RWPE2 (cell line): ENCODE data around the gene ITIH6.

Source experiments
- ATAC-seq: fragments of 200-7000 bp; cut with Tn5 transposase; 3 replicates; pipeline ENCODE4 v1.9.1; 2021; ENCODE audit warnings: low read depth
- DNase-seq: peaks from one replicate; pipeline ENCODE4 v3.0.0-alpha.2; 2020; ENCODE audit warnings: low spot score
- H3K27ac ChIP-seq: fragments of 450-650 bp; 2 replicates; pipeline ENCODE4 v1.5.1; 2017; ENCODE audit warnings: mild to moderate bottlenecking; ENCODE audit not compliant: poor library complexity, severe bottlenecking
- H3K27me3 ChIP-seq: fragments of 250-450 bp; sonication (Bioruptor Pico); 2 replicates; pipeline ENCODE4 v1.5.1; 2021; ENCODE audit warnings: mild to moderate bottlenecking, moderate library complexity; ENCODE audit not compliant: insufficient read depth, poor library complexity, severe bottlenecking
- H3K36me3 ChIP-seq: fragments of 250-450 bp; sonication (Bioruptor Pico); 2 replicates; pipeline ENCODE4 v1.5.1; 2020; ENCODE audit warnings: low read depth, mild to moderate bottlenecking, moderate library complexity
- H3K4me1 ChIP-seq: fragments of 250-450 bp; sonication (Bioruptor Pico); 2 replicates; pipeline ENCODE4 v1.5.1; 2021; ENCODE audit warnings: mild to moderate bottlenecking, moderate library complexity; ENCODE audit not compliant: insufficient read depth, poor library complexity, severe bottlenecking
- H3K4me3 ChIP-seq: fragments of 250-450 bp; sonication (Bioruptor Pico); 2 replicates; pipeline ENCODE4 v1.5.1; 2021; ENCODE audit warnings: mild to moderate bottlenecking, moderate library complexity; ENCODE audit not compliant: severe bottlenecking
- H3K9me3 ChIP-seq: fragments of 250-450 bp; sonication (Bioruptor Pico); 2 replicates; pipeline ENCODE4 v1.5.1; 2021; ENCODE audit warnings: mild to moderate bottlenecking, moderate library complexity; ENCODE audit not compliant: severe bottlenecking
- CTCF ChIP-seq: fragments of 450-650 bp; IDR thresholded peaks from one replicate; pipeline ENCODE4 v1.5.1; 2017; ENCODE audit warnings: mild to moderate bottlenecking, moderate library complexity; ENCODE audit not compliant: poor library complexity, severe bottlenecking

Gene ITIH6

GRCh38 chrX:54820737-54821136 lies 22.7 kb upstream of the ITIH6 start:
- H3K36me3 ChIP-seq: no peaks in the 10 kb centered on the region

GRCh38 chrX:54819201-54819600 lies 21.1 kb upstream of the ITIH6 start:
- no peak for DNase-seq
- Histone ChIP-seq H3K9me3 (no peaks in the 10 kb centered on the region), H3K4me3 (no peak overlapping the region), H3K36me3 (no peaks in the 10 kb centered on the region), H3K27me3 (no peaks in the 10 kb centered on the region), H3K27ac (no peak overlapping the region), H3K4me1 (no peaks in the 10 kb centered on the region)
- ATAC-seq: no peak
- TF ChIP-seq CTCF: no peak

More at GRCh38 chrX:54820737-54821136, 22.7 kb upstream of the ITIH6 start:
- Histone ChIP-seq H3K9me3 (no peaks in the 10 kb centered on the region), H3K4me3 (no peak overlapping the region), H3K4me1 (no peaks in the 10 kb centered on the region), H3K27me3 (no peaks in the 10 kb centered on the region), H3K27ac (no peak overlapping the region)
- ATAC-seq (no peak), DNase-seq (no peak)
- TF ChIP-seq CTCF: no peak

GRCh38 chrX:54818221-54818620 lies 20.2 kb upstream of the ITIH6 start:
- Histone ChIP-seq H3K36me3 (peaks cover 10% of the 10 kb centered on the region; the same call in 1 of the 2 replicates), H3K4me1 (no peaks in the 10 kb centered on the region), H3K27ac (no peak overlapping the region), H3K9me3 (no peaks in the 10 kb centered on the region), H3K4me3 (no peak overlapping the region), H3K27me3 (no peaks in the 10 kb centered on the region)
- DNase-seq: no peak
- no peak for TF ChIP-seq CTCF
- ATAC-seq: no peak

GRCh38 chrX:54817220-54817820 lies 19.3 kb upstream of the ITIH6 start:
- H3K4me3 ChIP-seq: no peak overlapping the region
- no peak for TF ChIP-seq CTCF
- ATAC-seq (no peak; the same call in 2 of the 3 replicates), DNase-seq (no peak)
- no peaks in the 10 kb centered on the region for H3K4me1 ChIP-seq
- H3K36me3 ChIP-seq: peaks cover 16% of the 10 kb centered on the region
- H3K27ac ChIP-seq: no peak overlapping the region
- H3K27me3 ChIP-seq: no peaks in the 10 kb centered on the region
- H3K9me3 ChIP-seq: no peaks in the 10 kb centered on the region

GRCh38 chrX:54812306-54812705 lies 14.3 kb upstream of the ITIH6 start:
- peaks cover 40% of the 10 kb centered on the region for H3K36me3 ChIP-seq
- no peak for TF ChIP-seq CTCF

More at GRCh38 chrX:54812306-54812705, 14.3 kb upstream of the ITIH6 start:
- H3K27me3 ChIP-seq: no peaks in the 10 kb centered on the region
- ATAC-seq (no peak), DNase-seq (no peak)
- no peaks in the 10 kb centered on the region for H3K9me3 ChIP-seq
- no peak overlapping the region for H3K27ac ChIP-seq
- H3K4me1 ChIP-seq: no peaks in the 10 kb centered on the region
- H3K4me3 ChIP-seq: no peak overlapping the region
